Stimulated activated CD4-positive, alpha-beta T cell treated with anti-CD3 and anti-CD28 coated beads, Interleukin-2, amount 100 ng/mL, for 24 hours (primary cell): ENCODE results near the gene DDX17.
"Not testable (repeated sequence)": the region's sequence is repeated elsewhere in the genome, so short reads cannot be mapped to it uniquely, and the experiment has no call there.

Experiments
- DNase-seq, 2 donors: peaks; one replicate each; pipeline ENCODE4 v3.0.0-alpha.2; 2020

DDX17 gene

DNA sequence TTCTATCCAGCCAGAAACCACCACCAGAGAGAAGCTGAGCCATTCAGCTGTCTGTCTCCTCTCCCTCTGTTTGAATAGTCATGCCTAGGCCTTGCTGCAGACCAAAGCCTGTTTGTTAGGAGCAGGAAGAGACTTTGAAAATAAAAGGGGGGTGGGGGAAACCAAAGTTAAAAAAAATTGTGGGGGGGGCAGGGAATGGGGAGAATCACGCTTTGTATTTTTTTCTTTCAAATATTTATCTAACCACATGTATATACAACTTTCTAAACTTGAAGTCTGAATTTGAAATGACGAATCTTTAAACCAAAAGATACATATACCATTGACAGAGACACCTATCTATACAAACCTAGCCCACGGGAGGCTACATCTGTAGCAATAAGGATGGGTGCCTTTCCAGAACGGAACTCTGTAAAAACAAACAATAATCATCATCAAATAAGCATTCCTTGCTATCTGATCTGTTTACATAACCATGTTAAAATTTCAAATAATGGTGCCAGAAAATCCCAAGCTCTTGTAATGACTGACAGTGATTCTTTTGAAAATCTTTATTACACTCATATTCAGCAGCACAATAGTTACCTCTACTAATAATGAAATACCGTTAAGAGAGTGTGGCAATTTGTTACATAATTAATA lies 14.3 kb downstream of the DDX17 start:
- no peak for DNase-seq

DNA sequence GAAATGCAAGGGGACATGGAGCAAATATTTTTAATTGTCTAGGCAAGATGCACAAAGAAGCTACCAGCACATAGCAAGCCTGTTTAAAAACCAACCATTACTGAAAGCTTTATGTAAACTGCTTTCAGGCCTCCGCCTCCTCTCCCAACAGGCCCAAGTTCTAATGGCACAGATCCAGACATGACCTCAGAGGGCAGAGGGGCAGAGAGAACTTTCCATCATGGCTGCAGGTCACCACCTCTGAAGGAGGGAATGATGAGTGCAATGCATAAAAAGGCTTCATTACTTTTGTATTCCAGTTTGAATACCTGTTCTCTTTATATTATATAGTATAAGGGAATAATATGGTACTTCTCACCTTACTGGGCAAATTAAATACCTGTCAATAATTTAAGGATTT lies 15.2 kb downstream of the DDX17 start:
- DNase-seq, result no peak

DNA sequence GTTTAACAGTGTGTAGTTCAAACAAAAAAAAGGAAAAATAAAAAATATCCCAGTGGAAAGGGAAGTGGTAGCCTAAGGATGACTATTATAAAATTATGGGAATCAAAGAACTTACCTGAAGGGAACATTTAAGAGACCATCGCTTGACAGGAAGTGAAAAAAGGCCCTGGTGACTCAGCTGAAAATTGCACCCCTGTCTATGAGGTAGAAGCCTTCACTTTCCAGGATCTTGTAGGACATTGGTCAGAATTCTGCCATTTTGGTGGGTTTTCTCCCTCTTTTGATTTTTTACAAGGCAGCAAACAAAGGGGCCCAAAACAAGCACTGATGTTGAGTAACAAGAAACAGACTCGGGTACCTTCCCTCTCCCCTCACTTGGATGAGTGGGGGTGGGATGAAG lies 15.6 kb downstream of the DDX17 start:
- no peak for DNase-seq

DNA sequence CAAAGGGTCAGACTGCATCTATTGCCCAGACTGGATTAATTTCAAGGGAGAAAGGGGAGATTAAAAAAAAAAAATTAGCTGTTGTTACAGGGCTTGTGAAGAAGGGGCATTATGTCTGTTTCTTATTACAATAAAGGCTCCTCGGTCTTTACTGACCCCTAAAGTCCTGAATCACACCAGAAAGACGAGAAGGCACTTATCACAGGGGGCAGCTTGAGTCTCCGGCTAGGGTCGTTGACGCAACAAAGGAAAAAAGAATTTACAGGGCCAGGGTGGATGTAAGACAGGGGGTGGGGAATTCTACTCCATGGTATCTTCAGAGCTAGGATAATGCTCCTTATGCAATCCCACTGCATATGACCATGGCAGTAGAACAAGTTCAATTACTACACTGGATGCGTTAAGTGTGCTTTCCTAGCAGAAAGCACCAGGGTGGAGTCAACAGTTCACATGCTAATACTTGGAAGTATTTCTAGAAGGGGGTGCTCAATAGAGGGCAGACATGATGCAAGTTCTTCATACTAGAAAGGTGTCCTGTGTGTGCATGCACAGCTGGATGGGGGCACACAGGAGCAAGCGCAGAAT lies 16.5 kb downstream of the DDX17 start:
- DNase-seq, result no peak

DNA sequence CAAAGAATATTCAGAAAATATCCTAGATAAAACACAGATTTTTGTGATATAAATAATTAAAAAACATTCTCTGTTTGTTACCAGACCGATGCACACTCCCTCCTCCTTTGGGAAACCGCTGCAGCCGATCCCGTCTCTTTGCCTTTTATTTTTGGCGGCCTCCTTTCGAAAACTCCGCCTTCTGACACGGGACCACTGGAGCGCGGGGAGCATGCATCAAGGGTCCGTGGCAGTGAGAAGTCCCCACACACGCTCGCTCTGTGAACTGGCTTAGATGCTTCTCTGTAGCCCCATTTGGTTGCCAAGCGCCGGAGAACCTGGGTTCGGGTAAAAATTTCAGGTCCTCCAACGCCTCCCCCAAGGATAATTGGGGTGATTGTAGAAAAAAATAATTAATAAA lies 17.0 kb downstream of the DDX17 start:
- no peak for DNase-seq

DNA sequence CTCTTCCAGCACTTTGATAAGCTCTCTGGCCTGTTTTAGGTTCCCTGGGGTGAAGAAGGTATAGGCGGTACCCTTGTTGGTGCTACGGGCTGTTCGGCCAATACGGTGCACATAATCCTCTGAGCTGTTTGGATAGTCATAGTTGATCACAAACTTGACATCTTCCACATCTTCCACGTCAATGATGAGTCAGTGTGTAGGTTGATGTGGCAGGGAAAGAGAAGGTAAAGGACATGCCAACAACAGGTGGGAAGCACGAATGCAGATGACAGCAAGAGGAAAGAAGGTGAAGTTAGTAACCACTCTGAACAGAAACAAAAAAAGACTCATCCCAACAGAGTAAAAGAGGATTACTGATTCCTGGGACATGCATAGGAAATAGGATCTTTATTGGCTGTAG lies 18.2 kb downstream of the DDX17 start:
- DNase-seq, result no peak

DNA sequence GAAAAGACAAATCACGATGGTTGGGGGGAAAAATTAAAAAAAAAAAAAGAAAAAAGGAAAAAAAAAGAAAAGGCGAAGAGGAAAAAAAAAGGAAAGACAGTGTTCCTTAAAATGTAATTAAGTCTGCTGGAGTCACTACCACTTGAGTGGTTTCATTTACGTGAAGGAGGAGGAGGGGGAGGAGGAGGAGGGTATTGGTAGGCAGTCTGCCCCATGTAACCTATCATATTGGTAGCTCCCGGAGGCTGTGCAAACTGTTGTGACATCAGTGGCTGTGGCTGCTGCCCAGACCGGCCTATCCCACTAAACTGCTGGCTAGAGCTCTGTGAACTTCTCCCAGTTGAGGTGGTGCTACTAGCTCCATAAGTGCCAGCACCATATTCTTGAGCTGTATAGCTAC lies 20.3 kb downstream of the DDX17 start:
- DNase-seq, result no peak

DNA sequence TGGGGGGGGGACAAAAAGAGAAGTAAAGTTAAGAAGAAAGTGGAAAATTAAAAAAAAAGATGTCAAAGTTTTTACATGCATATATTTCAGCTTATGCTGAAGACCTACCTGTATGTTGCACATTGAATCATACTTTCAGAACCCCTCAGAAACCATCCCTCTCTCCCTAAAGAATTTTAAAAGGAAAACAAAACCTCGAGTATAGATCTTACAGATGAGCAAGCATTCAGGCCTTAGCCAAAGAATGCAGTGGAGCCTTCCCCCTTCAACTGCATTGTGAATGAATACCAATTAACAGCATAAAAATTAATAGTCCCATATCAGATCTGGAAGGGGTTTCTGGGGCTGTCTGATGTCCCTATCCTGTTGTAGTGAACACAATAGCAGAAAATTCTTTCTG lies 21.9 kb downstream of the DDX17 start:
- no peak for DNase-seq

DNA sequence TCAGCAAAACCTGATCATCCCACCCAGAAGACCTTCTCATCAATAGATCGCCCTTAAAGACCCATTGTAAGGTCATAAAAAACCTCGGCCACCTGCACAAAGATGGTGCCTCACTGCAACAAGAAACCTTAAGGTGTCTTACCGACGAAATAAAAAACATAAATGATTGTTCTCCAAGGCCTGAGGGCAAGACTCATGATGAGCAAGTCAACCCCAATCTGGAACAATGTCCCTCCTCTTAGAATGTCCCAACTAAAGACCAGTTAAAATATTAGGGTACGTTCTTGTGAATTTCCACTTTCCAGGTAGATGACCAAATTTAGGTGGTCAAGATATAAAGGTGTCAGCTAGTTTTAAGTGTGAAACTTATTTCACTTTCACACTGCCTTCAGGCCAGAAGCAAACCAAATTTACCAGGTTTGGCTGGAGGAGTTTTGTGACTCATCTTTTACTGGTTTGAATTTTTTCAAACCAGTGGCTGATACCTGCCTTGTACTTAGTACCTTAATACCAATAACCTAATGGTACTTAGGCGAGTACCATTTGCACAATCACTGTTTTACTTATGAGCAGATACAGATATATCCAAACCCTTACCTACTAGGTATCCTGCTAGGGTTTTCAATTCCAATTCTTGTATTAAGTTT lies 23.3 kb downstream of the DDX17 start:
- DNase-seq, result no peak

DNA sequence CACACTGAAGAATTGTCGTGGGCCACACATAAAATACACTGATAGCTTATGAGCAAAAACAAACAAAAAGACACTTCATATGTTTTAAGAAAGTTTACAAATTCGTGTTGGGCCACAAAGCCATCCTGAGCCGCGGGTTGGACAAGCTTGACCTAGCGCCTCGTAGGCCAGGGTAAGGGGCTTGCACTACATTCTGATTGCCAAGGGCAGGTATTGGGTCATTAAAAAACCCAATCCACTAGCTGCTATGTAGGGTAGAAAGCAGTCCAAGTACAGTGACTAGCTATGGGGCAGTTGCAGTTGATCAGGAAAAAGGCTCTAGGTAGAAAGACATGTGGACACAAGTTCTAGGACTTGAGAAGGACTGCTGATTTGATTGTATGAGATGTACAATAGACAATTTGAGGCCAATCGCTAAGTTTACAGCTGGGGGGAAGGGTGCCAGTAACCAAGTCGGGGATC lies 24.2 kb downstream of the DDX17 start:
- DNase-seq, result no peak

DNA sequence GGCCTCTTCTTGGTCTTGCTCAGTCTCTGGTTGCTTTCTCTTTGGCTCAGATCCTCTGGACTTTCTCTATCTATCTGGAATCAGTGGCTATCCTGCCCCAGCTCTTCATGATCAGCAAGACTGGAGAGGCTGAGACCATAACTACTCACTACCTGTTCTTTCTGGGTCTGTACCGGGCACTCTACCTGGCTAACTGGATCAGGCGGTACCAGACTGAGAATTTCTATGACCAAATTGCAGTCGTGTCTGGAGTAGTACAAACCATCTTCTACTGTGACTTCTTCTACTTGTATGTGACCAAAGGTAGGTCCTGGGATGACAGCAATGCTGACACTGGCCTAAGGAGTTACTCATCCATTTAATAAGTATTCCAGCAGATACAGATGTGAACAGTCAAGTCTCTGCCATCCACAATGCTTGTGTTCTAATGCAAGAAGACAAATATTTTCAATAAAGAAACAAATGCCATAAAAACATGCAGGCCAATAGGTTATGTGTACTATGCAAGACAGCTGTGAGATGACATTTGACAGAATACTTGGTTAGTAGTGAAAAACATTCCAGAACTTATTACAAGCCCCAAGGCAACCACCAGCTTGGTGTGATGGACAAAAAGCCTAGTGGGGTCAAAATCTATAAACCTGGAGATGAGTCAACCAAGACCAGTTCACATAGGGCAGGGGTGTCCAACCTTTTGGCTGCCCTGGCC lies 24.8 kb downstream of the DDX17 start:
- DNase-seq, result no peak

DNA sequence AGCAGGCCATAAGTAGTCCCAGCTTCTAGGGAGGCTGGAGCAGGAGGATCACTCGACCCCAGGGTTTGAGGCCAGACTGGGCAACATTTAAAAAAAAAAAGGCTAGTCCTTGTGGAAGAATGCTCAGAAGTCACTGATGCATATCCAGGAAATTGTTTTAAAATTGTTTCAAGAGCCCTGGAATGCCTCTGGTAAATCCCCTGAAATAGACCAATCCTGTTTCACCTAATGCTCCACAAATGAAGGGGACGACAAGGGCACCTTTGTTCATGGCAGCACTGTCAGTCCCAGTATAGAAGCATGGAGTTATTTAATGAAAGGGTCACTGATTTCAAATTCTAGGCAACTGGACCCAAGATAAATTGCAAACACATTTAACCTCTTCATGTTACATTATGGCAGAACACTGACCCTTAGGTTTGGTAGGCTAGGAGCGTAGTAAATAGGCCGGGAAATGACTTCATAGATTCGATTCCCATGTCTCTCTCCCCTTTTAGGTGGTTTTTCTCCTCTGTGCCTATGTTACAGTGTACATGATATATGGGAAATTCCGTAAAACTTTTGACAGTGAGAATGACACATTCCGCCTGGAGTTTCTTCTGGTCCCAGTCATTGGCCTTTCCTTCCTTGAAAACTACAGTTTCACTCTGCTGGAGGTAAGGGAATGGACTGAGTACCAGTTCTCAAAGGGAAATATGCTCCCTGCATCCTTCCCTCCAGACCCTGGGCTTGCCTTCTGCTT lies 26.8 kb downstream of the DDX17 start:
- no peak for DNase-seq

DNA sequence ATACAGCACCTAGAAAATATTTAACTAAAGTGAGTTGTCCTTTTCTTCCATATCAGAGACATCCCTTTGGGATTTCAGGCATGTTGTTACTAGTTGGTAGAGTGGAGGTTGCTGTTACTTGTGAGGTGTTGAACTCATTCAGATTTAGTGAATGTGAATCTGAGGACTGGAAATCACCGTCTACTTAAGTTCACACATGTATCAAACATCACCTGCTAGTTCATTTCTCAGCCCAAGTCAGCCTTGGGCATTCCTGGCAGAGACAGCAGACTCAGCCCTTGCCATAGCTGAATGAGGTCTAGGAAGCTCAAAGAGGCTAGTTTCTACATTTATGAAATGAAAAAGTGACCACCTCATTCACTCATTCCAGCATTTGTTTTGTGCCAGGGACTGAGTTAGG lies 28.5 kb downstream of the DDX17 start:
- no peak for DNase-seq

DNA sequence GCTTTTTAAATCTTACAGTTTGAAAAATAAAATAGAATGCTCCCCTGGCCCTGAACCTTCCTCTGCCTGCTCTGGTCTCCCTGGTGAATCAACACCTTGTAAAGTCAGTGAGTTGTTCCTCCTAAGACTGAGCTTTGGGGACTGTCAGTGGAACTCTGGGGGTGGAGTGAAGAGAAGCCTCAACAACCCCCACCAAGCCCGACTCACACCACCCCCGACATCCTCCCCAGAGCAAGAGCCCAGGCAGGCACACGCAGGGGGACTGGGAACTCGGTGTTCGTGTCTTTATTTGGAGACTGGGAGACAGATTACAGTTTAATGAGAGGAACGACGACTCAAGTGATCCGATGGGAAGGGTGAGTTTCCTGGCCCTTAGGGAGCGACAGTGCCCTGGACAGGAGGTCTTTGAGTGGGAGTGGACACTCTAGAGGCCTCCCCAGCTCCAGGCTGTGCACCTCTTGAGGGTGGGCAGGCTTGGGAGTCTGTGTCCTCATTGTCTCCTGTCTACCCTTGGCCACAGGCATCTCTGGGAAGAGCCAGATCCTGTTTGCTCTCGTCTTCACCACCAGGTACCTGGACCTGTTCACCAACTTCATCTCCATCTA lies 32.0 kb downstream of the DDX17 start:
- no peak for DNase-seq

DNA sequence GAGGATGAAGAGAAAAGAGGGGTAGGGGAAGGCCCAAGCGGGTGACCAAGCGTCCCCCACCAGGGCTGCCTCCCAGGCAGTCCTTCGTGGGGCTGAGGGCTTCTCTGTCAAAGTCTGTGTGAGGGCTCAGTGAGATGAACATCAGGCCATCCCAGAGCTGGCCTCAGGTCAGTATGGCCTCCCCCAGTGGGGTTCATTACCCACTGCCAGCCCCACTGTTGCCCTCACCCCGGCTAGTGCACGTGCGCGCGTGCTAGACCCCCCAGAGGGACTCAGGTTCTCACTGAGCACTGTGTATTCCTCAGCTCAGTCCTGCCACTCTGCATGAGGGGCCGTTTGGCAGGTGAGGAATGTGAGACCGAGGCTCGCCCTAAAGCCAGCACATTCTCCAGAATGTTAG lies 34.9 kb downstream of the DDX17 start:
- no peak for DNase-seq

DNA sequence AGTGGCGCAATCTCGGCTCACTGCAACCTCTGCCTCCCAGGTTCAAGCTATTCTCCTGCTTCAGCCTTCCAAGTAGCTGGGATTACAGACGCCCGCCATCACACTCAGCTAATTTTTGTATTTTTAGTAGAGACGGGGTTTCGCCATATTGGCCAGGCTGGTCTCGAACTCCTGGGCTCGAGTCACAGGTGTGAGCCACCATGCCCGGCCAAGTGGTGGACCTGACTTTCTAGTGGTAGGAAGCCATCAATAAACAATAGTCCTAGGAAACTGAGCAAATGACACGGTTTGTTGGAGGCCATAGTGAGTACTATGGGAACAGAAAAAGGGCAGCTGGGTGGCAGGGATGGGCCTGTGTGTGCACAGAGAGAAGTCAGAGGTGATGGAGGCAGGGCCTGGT lies 35.9 kb downstream of the DDX17 start:
- not testable (repeated sequence) for DNase-seq

DNA sequence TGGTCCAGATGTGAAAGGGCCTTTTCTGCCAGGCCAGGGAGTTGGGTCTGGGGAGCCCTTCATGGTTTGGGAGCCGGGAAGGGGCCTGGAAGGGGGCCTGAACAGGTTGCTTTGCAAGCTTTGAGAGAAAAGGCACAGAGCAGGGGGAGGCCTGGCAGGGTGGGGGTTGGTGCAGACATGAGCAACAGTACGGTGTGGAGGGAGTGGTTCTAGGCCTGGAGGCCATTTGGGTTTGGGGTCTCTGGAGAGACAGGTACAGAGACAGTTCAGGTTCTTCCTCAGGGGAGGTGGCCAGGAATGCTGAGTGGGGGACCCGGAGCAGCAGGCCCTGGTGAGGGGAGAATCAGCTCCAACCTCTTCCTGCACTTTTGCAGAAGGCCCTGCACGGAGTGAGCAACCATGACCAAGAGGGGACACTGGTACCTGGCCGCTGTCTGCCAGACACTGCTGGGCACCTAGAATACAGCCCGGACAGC lies 36.8 kb downstream of the DDX17 start:
- no peak for DNase-seq

DNA sequence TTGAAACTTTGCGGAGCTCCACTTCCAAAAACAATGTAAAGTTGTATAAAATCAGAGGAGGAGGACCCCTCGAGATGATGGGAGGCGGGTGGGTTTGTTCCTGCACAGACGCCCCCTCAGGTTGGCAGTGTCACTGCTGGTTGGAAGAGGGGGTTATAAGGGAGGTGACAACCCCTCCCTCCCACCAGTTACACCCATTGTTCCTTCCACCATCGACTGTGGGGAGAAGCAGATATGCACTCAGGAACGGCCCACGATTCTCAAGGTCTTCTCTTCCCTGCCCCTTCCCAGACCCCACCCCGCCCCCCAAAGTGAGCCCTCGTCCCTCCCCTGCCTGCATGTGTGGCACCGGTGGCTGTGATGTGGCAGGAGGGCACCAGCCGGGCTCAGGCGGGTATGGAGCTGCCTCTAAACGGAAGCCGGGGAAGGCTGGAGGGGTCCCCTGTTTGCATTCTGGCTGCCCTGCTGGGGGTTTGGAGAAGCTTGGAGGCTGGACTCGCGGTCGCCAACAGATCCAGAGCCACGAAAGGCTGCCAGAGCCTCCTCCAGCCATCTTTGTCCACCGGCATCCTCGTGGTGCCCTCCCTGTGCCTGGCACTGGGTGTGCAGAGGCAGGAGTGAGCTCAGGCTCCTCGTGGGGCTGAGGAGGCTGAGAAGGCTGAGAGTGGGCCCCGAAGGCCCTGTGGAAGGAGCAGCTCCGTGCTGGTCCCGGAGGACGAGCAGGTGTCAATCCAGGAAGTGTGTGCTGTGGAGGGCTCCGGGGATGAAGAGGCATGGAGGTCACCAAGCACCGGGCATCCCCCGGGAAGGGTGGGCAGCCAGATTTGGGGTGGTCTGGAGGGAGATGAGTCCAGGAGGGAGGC lies 37.4 kb downstream of the DDX17 start:
- DNase-seq, result no peak

DNA sequence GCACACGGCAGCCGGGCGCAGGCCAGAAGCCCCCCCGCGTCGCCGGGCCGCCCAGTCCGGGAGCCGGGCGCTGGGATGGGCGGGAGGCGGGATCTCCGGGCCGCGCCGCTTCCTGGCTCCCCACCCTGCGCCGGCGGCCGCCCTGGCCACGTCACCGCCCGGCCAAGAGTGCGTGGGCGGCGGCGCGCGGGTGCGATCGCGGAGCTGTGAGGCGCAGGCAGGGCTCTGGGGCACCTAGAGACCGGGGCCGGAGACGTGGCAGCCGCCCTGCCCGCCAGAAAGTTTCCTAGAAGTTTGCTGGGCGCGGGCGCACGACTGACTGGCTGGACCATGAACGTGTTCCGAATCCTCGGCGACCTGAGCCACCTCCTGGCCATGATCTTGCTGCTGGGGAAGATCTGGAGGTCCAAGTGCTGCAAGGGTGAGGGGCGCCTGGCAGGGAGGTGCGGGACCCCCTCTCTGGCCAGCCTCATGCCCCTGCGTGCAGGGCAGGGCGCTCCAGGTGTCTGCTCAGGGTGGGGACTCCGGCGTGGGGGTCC lies 38.1 kb downstream of the DDX17 start, which contains the start of gene KDELR3:
Gene KDELR3 (plus strand): TSS at position 193 of the 539 bp plus-strand sequence. CDS start 138 bp downstream, at position 331.
- peak; percentile 59 to 80 for DNase-seq

DNA sequence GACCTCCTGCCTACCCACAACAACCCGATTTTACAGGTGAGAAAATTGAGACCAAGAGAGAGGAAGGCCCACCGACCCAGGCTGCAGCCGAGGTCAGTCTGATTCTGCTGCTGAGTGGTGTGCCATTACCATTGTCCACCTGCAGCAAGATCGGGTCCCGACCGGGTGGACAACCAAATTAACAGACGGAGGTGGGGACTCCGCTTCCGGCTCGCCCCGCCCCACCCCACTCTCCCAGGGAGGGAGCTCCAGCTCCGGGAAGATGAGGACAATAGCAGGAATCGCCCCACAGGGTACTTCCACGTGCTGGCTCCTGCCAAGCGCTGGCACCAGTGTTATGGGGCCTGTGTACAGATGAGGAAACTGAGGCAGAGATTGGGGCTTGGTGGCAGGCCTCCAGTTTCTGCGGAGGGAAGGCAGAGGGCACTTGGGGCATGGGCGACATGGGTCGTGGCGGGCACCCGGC lies 38.6 kb downstream of the DDX17 start:
- no peak for DNase-seq
